ENCODE measurements around the gene SSPN.

SSPN gene

GRCh38 chr12:26185532-26186320, 9.6 kb upstream of the SSPN start:
- DNase-seq: no peak

DNA sequence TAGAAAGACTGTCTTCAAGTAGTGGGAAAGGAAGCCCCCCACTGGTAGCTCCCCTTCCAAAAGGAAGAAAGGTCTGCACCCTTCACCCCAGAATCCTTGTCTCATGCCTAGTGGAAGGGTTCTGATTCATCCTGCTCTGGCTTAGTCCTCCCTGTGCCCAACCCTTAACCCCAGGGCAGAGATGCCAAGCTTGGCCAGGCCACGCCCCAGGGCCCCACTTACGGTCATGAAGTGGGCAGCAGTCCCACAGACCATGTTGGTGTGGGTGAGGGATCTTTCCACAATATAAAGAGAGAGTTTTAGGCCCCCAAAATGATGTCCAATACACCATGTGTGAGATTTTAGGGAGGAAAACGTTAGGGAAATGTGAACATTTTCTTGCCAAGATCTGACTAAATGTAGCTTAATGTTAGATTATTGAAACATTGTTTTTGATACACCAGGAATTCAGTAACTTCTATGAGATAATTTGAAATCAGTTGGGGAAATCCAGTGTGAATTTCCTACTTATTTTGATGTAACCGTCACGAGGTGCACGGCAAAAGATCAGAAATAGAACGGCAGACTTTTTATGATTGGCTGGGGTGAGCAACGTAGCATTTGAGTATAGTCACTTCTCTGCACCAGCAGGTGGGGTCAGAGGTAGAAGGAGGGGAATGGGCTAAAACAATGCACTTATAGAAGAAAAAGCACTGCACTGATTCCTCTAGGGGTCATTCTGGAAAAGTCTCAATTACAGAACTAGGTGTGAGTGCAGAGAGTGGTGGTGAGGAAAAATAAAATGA, 8.2 kb upstream of the SSPN start:
- DNase-seq: no peak

- DNase-seq: no peak
Observed at GRCh38 chr12:26188127-26188526, 7.2 kb upstream of the SSPN start.

GRCh38 chr12:26188641-26189040, 6.7 kb upstream of the SSPN start:
- no peak for DNase-seq

GRCh38 chr12:26192142-26192541, 3.2 kb upstream of the SSPN start:
- no peak for DNase-seq

- no peak for DNase-seq
Observed at GRCh38 chr12:26193539-26193938, 1.8 kb upstream of the SSPN start.

GRCh38 chr12:26195641-26196420, 458 bp downstream of the SSPN start:
- DNase-seq: peak; percentile 91

GRCh38 chr12:26196421-26196716, 996 bp downstream of the SSPN start:
- DNase-seq: no peak

DNA sequence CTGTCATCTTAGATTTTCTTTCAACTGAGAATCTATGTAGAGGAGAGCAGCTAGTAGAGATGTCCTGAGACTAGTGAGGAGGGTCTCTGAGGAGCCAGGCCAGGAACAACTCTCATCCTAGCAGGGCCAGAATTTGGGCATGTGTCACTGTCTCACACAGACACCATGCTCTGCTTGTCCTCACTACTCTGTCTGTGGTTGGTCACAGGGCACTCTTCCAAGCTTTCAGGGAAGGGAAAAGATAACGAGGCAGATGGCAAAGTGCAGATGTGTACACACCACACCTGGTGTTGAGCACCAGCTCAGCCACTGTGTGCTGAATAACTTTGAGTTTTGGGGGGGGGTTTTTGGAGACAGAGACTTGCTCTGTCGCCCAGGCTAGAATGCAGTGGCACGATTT, 2.5 kb downstream of the SSPN start:
- no peak for DNase-seq

DNA sequence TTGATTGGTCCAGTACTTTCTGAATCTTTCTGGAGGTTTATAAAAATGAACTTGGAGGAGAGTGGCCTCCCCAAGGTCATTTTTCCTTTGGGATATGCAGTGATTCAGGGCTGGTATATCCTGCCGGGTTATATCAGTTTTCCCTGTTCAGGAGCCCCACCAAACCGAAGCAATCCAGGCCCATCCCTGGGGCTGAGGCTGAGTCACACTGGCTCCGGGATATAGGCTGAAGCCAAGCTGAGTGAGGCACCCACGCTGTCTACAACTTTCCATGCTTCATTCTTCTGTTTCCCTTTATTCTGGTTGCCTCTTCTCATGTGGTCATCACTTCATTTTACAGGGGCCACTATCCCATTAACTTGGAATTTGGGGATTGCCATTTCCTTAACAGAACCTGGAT, 3.4 kb downstream of the SSPN start:
- DNase-seq: no peak

- no peak for DNase-seq
Observed at GRCh38 chr12:26203167-26203780, 7.9 kb downstream of the SSPN start.

- peak; percentile 16 for DNase-seq
Observed at GRCh38 chr12:26204612-26205289, 9.4 kb downstream of the SSPN start.

DNA sequence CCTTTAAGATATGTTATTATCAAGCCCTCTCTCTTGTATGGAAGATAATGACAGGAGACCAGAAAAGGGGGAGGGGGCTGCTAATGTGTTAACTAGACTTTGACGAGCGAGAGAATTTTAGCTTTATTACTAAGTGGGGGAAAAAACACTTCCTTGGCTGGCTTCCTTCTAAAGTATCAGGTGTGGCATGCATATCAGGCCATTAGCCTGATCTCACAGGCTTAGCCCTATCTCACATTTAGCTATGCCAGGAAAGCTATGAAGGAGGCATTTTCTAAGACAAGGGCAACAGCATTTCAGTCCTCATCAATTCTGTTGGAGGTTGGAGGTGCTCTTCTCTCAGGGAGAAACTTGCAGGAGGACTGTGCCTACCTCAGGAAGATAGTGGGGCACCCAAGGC, 9.9 kb downstream of the SSPN start:
- no peak for DNase-seq

GRCh38 chr12:26205941-26206340, 10.6 kb downstream of the SSPN start:
- no peak for DNase-seq

DNA sequence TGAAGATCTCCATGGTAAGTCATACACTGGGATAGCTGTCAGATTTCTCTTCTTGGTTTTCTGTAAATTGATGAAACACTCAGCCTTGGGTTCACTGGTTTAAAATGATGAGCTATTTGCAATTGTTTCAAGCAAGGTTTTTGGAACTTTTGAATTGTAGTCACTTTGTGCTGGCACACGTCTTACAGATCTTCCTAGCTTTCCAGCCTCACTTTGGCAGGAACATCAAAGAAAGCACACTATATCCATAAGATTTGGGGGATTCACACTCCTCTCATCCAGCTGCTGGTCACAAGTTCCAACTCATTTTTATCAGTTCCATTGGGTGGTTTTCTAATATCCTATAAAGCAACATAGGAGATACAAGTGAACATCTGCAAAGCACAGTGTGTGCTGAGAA, 16.0 kb downstream of the SSPN start:
- no peak for DNase-seq

GRCh38 chr12:26212396-26212795, 17.0 kb downstream of the SSPN start:
- no peak for DNase-seq

GRCh38 chr12:26212988-26213387, 17.6 kb downstream of the SSPN start:
- DNase-seq: no peak

GRCh38 chr12:26214121-26214520, 18.7 kb downstream of the SSPN start:
- no peak for DNase-seq

DNA sequence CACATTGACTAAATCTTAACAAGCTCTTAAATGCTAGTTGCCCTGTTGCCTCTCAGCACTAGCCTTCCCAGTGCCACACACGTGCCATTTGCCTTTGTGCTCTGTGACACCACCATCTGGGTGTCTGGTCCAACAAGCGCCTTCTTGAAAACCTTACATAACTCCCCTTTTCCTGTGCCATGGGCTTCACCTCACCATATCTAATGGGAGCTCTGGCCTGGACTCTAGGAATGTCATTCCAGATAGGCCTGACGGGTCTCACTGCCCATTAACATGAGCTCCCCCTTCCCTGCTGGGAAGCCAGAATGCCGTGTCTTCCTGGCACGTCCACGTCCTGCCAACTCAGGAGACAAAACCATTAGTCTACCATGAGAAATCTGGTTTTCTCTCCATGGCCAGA, 24.4 kb downstream of the SSPN start:
- DNase-seq: no peak

- DNase-seq: no peak
Observed at GRCh38 chr12:26224657-26225056, 29.3 kb downstream of the SSPN start.

- DNase-seq: no peak
Observed at GRCh38 chr12:26226122-26226521, 30.7 kb downstream of the SSPN start.

All from right kidney (tissue), 1 donor.